ENCODE measurements around the gene RPP40. TPM values are rescaled to one million over a fixed set of nuclear protein-coding genes. Genes with fewer than 3 reads are reported as not detected.

Gene RPP40
- total RNA-seq, 1 experiment from 2014 or later, result 25.9 TPM

DNA sequence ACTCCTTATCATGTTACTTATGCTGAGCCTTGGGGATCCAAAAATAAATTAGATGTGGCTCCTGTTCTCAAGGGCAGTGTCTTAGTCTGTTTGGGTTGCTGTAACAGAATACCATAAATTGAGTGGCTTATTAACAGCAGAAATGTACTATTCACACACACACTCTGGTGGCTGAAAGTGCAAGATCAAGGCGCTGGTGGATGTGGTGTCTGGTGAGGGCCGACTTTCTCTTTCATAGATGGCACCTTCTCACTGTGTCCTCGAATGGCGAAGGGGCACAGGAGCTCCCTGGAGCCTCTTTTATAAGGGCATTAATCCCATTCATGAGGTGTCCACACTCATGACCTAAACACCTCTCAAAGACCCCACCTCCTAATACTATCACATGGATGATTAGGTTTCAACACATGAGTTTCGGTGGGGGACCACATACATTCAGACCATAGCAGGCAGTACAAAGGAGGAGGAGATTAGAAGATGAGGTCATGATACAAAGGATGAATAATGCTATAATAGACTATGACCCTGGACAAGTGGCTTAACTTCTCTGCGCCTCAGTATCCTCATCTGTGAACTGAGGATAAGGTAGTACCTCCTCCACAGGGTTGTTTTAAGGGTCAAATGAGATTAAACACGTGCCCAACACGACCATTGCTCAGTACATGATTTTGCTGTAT, 34.1 kb downstream of the RPP40 start:
- DNase-seq (ENCODE audit: low read depth, low spot score) (no peak), ATAC-seq (no peak)
- Histone ChIP-seq H3K9me3 (ENCODE audit: control insufficient read depth, insufficient read depth, low read depth, low read length) (no peaks in the 10 kb centered on the region), H3K36me3 (ENCODE audit: control insufficient read depth, insufficient read depth, low read length) (no peaks in the 10 kb centered on the region), H3K4me1 (ENCODE audit: control insufficient read depth, insufficient read depth, low read length) (no peaks in the 10 kb centered on the region), H3K27ac (ENCODE audit: low read length) (no peak overlapping the region), H3K4me3 (ENCODE audit: low read depth in 2 of 2, low read length in 2 of 2) (no peak overlapping the region), H3K27me3 (ENCODE audit: control insufficient read depth, insufficient read depth, low read length) (no peaks in the 10 kb centered on the region)
- ChIA-PET CTCF (interaction anchor here (0.6 kb wide), 1 partner anchor 171 kb away, joined by 4 read pairs; no protein-coding TSS in a partner anchor), POLR2A (no interaction called here)
- BruUV-seq (replicated peaks), result no TSS peak
- intact Hi-C loops (cut with micrococcal nuclease; ENCODE audit: unreplicated experiment) (no loop called here), in situ Hi-C loops (cut with HindIII; ENCODE audit: low pct_unique_long_range_greater_than_20kb, low sequenced_read_pairs) (no loop called here)
- no peak for TF ChIP-seq TCF7L2 (IDR thresholded peaks at IDR 0.05; ENCODE audit: low read depth, low read length)
- TF ChIP-seq, protein P1, sequence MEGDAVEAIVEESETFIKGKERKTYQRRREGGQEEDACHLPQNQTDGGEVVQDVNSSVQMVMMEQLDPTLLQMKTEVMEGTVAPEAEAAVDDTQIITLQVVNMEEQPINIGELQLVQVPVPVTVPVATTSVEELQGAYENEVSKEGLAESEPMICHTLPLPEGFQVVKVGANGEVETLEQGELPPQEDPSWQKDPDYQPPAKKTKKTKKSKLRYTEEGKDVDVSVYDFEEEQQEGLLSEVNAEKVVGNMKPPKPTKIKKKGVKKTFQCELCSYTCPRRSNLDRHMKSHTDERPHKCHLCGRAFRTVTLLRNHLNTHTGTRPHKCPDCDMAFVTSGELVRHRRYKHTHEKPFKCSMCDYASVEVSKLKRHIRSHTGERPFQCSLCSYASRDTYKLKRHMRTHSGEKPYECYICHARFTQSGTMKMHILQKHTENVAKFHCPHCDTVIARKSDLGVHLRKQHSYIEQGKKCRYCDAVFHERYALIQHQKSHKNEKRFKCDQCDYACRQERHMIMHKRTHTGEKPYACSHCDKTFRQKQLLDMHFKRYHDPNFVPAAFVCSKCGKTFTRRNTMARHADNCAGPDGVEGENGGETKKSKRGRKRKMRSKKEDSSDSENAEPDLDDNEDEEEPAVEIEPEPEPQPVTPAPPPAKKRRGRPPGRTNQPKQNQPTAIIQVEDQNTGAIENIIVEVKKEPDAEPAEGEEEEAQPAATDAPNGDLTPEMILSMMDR (IDR thresholded peaks at IDR 0.05), result no peak
- no peak for TF ChIP-seq POLR2AphosphoS5 (IDR thresholded peaks at IDR 0.05; ENCODE audit: low read depth, low read length)
- no peak for TF ChIP-seq SIN3A (IDR thresholded peaks at IDR 0.05; ENCODE audit: borderline replicate concordance, insufficient read depth, low read depth, low read length)
- TF ChIP-seq, protein P2, sequence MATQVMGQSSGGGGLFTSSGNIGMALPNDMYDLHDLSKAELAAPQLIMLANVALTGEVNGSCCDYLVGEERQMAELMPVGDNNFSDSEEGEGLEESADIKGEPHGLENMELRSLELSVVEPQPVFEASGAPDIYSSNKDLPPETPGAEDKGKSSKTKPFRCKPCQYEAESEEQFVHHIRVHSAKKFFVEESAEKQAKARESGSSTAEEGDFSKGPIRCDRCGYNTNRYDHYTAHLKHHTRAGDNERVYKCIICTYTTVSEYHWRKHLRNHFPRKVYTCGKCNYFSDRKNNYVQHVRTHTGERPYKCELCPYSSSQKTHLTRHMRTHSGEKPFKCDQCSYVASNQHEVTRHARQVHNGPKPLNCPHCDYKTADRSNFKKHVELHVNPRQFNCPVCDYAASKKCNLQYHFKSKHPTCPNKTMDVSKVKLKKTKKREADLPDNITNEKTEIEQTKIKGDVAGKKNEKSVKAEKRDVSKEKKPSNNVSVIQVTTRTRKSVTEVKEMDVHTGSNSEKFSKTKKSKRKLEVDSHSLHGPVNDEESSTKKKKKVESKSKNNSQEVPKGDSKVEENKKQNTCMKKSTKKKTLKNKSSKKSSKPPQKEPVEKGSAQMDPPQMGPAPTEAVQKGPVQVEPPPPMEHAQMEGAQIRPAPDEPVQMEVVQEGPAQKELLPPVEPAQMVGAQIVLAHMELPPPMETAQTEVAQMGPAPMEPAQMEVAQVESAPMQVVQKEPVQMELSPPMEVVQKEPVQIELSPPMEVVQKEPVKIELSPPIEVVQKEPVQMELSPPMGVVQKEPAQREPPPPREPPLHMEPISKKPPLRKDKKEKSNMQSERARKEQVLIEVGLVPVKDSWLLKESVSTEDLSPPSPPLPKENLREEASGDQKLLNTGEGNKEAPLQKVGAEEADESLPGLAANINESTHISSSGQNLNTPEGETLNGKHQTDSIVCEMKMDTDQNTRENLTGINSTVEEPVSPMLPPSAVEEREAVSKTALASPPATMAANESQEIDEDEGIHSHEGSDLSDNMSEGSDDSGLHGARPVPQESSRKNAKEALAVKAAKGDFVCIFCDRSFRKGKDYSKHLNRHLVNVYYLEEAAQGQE (IDR thresholded peaks at IDR 0.05; ENCODE audit: insufficient read depth in 1 of 2, low read depth in 2 of 2, low read length in 1 of 2), result no peak

DNA sequence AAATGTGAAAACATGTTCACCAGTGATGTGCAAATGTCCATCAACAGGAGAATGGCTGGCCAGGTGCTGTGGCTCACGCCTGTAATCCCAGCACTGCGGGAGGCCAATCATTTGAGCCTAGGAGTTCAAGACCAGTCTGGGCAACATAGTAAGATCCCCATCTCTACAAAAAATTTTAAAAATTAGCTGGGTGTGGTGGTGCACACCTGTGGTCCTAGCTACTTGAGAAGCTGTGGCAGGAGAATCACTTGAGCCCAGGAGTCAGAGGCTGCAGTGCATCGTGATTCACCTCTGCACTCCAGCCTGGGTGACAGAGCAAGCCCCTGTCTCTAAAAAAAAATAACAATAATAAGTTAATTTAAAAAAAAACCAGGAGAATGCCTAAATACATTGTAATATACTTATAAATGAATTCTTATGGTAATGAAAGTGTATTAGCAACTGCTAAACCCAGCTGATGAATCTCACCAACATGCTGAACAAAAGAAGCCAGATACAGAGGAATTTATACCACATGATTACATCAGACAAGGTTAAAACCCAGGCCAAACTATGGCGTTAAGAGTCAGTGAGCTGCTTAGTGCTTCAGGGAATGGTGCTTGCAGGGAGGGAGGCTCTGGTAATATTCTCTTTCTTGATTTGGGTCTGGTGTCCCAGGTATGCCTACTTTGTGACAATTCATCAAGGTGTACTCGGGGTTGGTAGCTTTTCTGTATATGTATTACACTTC, 36.4 kb downstream of the RPP40 start:
- no peaks in the 10 kb centered on the region for H3K9me3 ChIP-seq (ENCODE audit: control insufficient read depth, insufficient read depth, low read depth, low read length)
- TF ChIP-seq SIN3A (IDR thresholded peaks at IDR 0.05; ENCODE audit: borderline replicate concordance, insufficient read depth, low read depth, low read length) (no peak), TCF7L2 (IDR thresholded peaks at IDR 0.05; ENCODE audit: low read depth, low read length) (no peak)
- TF ChIP-seq, protein P1 (IDR thresholded peaks at IDR 0.05), result no peak
- no peaks in the 10 kb centered on the region for H3K4me1 ChIP-seq (ENCODE audit: control insufficient read depth, insufficient read depth, low read length)
- intact Hi-C loops (cut with micrococcal nuclease; ENCODE audit: unreplicated experiment) (no loop called here), in situ Hi-C loops (cut with HindIII; ENCODE audit: low pct_unique_long_range_greater_than_20kb, low sequenced_read_pairs) (no loop called here)
- ATAC-seq (no peak), DNase-seq (ENCODE audit: low read depth, low spot score) (no peak)
- no peaks in the 10 kb centered on the region for H3K36me3 ChIP-seq (ENCODE audit: control insufficient read depth, insufficient read depth, low read length)
- no peaks in the 10 kb centered on the region for H3K27me3 ChIP-seq (ENCODE audit: control insufficient read depth, insufficient read depth, low read length)
- no peak overlapping the region for H3K4me3 ChIP-seq (ENCODE audit: low read depth in 2 of 2, low read length in 2 of 2)
- no TSS peak for BruUV-seq (replicated peaks)
- ChIA-PET CTCF (interaction anchor here (0.7 kb wide), 1 partner anchor 705 kb away, joined by 3 read pairs; no protein-coding TSS in a partner anchor), POLR2A (no interaction called here)
- H3K27ac ChIP-seq (ENCODE audit: low read length), result no peak overlapping the region

Data from Panc1 (cell line).